Activated CD8-positive, alpha-beta memory T cell treated with anti-CD3 and anti-CD28 coated beads, Interleukin-2, amount 10 ng/mL, durations not matched to agents 7 days and 5 days (primary cell): Measurements from ENCODE around the gene IPO9. TPM values are rescaled to one million over a fixed set of nuclear protein-coding genes. Genes with fewer than 3 reads are reported as not detected.
"Not testable (repeated sequence)": the region's sequence is repeated elsewhere in the genome, so short reads cannot be mapped to it uniquely, and the experiment has no call there.

ENCODE experiments used
- ATAC-seq: fragments of 150-1000 bp; cut with Tn5 transposase; one replicate; pipeline ENCODE4 v1.10.0; 2021; ENCODE audit warnings: moderate library complexity
- CTCF ChIA-PET: fragments of 350-600 bp; sonication (Branson Sonifier 250); formaldehyde crosslinking; loops from one replicate; lab custom pipeline; 2021; ENCODE audit warnings: antibody characterized with exemption; lab: Charles Lee
- DNase-seq: peaks from one replicate; pipeline ENCODE4 v3.0.0-alpha.2; 2020
- H3K27ac Mint-ChIP-seq: one replicate; pipeline ENCODE4 v1.8.0; 2021; ENCODE audit warnings: mild to moderate bottlenecking, mixed read lengths
- H3K27me3 Mint-ChIP-seq: one replicate; pipeline ENCODE4 v1.8.0; 2021; ENCODE audit warnings: mixed read lengths
- H3K36me3 Mint-ChIP-seq: one replicate; pipeline ENCODE4 v1.8.0; 2021; ENCODE audit warnings: mild to moderate bottlenecking, mixed read lengths
- H3K4me1 Mint-ChIP-seq: one replicate; pipeline ENCODE4 v1.8.0; 2021; ENCODE audit warnings: mixed read lengths
- H3K4me3 Mint-ChIP-seq: one replicate; pipeline ENCODE4 v1.8.0; 2021; ENCODE audit warnings: mild to moderate bottlenecking, moderate library complexity, mixed read lengths
- H3K9me3 Mint-ChIP-seq: one replicate; pipeline ENCODE4 v1.8.0; 2022; ENCODE audit warnings: low read depth, mixed read lengths
- total RNA-seq, 2 experiments: library from RNA; stranded (reverse); gene quantifications; one replicate each; pipeline ENCODE4 v1.2.3, GENCODE V29; 2021

Gene IPO9
- total RNA-seq, 2 experiments from 2014 or later = 64.7 to 72.0 TPM

DNA sequence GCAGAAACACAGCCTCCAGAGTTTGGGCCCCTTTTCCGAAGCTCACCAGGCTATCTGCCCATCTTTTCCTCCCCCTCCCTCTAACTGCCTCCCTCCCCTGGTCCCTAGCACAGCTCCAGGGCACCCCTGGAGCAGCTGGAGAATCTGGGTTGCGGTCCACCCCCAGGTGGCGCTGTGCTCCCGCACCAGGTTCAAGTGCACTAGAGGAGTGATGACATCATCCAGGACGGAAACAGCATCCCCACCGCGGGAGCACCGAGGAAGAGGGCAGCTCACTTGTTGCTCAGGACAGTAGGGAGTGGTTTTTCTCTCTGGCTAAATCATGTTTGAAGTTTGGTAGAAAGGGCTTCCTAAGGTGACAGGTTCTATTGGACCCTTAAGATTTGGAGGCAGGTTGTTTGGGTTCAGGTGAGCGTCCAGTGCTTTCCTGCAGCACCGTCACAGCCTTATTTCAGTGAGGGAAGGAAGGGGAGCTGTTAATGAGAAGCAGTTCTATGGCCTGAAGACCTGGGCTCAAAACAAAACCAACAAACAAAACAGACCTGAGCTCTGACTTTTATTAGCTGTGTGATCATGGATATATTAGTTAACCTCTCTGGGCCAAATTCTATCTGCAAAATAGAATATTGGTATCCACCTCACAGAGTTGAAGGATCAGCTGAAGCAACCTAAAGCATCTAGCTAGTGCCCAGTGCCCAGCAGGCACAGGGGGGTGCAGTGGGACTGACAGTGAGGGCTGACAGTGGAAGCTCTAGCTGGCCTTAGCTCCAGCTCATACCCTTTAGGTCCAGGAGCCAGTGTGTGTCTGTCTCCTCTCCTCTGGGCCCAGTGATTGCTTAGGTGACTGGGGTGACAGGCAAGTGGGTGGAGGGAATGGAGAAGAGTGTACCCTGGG, 67.2 kb downstream of the IPO9 start:
- Mint-ChIP-seq H3K27ac (peak overlapping the region; percentile 80), H3K36me3 (no peaks in the 10 kb centered on the region), H3K9me3 (no peaks in the 10 kb centered on the region), H3K27me3 (peaks cover 19% of the 10 kb centered on the region), H3K4me1 (peaks cover 12% of the 10 kb centered on the region), H3K4me3 (peak overlapping the region; percentile 25)
- CTCF ChIA-PET = interaction anchor here (0.6 to 6.6 kb wide), 54 partner anchors 9 to 1531 kb away, joined by 3 to 157 read pairs (median 5); partner anchors contain the start of genes ELF3, LMOD1, RNPEP and TIMM17A
- DNase-seq = peak; percentile 92
- ATAC-seq = peak; percentile 97

DNA sequence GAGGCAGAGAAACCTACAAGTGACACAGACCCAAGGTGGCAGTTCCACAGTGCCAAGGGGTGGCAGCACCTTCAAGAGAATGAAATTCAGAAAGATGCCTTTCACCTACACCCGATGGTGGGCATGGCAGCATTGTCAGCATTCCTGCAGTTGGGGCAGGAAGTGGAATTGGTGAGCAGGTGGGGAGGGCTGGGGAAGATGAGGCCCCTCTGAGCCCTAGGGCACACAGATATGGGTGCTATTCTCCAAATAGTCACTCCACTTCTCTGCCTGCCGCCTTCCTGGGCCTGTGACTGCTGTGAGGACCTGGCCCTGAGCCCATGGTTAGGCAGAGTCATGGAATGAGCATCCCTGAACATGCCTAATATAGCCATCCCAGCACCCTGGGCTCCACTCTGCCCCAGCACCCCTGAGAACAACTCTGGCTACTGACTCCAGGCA, 68.0 kb downstream of the IPO9 start:
- CTCF ChIA-PET = interaction anchor here (0.6 to 6.6 kb wide), 30 partner anchors 8 to 1532 kb away, joined by 3 to 157 read pairs (median 7); partner anchors contain the start of genes RNPEP and TIMM17A
- Mint-ChIP-seq H3K4me3 (no peak overlapping the region), H3K4me1 (peaks cover 12% of the 10 kb centered on the region), H3K36me3 (no peaks in the 10 kb centered on the region), H3K27ac (no peak overlapping the region), H3K9me3 (no peaks in the 10 kb centered on the region), H3K27me3 (peaks cover 15% of the 10 kb centered on the region)
- no peak for DNase-seq
- no peak for ATAC-seq

DNA sequence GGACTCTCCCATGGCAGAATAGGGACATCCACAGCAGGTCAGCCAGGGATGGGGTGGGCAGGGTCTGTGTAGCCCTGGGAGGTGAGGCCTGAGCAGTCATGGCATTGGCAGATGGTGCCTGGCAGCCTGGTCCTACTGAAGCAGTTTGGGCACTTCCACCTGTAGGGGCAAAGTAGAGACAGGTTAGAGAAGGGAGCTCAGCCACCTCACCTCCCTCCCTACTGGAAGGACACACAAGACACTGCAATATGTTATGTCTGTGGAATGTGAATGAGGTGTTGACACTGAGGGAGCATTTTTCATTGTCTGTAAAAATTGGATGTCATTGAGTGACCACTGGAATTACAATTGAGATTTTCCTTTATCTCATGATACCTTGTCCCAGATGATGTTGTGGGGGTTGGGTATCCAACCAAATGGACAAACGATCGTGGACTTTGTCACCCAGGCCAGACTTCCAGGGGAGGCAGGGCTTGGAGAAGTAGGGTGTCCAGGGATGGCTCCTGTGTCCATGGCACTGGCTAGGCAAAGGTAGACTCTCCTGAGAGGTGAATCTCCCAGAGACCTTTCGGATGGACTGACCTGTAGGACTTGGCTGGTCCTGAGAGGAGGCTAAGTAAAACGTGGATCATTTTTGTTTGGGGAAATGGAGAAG, 69.4 kb downstream of the IPO9 start:
- Mint-ChIP-seq H3K9me3 (no peaks in the 10 kb centered on the region), H3K36me3 (no peaks in the 10 kb centered on the region), H3K27ac (no peak overlapping the region), H3K27me3 (peaks cover 12% of the 10 kb centered on the region), H3K4me1 (peaks cover 12% of the 10 kb centered on the region), H3K4me3 (no peak overlapping the region)
- ATAC-seq (no peak), DNase-seq (no peak)
- CTCF ChIA-PET = interaction anchor here (1.0 to 6.6 kb wide), 6 partner anchors 18 to 237 kb away, joined by 3 to 157 read pairs (median 4); no protein-coding TSS in a partner anchor

DNA sequence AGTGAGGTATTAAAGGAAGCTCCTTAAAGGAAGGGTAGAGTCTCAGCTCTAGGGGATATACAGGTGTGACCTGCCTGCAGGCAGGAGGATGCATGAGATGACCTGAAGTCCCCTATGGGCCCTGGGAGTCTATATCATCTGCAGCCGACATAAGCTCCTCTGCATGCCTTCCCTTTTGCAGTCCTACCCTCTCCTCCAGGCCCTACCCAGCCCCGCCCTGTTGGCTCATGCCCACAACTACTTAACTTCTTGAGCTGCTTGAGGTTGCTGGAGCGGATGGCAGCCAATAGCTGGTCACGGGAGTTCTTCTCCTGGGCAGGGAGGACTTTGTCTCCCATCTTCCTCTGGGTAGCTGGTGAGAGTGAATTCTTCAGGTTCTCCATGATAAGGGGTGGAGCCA, 70.0 kb downstream of the IPO9 start:
- H3K36me3 Mint-ChIP-seq = no peaks in the 10 kb centered on the region
- H3K27ac Mint-ChIP-seq = no peak overlapping the region
- DNase-seq (no peak), ATAC-seq (no peak)
- H3K27me3 Mint-ChIP-seq = peaks cover 16% of the 10 kb centered on the region
- CTCF ChIA-PET = interaction anchor here (0.6 to 6.6 kb wide), 3 partner anchors 63 to 100 kb away, joined by 4 to 157 read pairs (median 37); no protein-coding TSS in a partner anchor
- peaks cover 12% of the 10 kb centered on the region for H3K4me1 Mint-ChIP-seq
- no peaks in the 10 kb centered on the region for H3K9me3 Mint-ChIP-seq
- no peak overlapping the region for H3K4me3 Mint-ChIP-seq

DNA sequence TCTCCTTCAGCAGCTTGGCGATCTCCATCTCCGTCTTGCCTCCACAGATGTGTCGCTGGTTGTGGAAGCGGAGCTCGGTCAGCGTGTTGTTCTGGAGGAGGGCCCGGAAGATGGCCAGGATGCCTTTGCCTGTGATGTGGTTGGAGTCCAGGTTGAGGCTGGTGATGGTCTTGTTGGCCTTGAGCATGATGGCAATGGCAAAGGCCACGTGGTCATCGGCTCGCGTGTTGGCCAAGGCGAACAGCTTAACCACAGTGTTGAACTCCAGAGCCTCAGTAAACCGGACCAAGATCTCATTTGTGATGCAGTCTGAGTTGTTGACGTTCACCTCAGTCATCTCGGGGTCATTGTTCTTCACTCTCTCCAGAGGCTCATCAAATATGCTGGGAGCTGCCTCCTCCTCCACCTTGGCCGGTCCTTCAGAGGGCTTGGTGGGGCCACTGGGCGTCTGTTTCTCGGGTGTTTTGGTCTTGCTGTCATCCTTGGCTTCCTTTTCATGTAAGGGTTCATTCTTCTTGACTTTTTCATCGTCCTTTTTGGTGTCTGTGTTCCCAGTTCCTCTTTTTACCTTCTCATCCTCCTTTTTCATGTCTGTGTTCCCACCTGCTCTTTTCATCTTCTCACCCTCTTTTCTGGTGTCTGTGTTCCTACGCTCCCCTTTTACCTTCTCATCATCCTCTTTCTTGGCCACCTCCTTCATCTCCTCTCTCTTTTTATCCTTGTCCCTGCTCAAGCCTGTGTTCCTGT, 70.9 kb downstream of the IPO9 start:
- Mint-ChIP-seq H3K36me3 (no peaks in the 10 kb centered on the region), H3K27ac (no peak overlapping the region), H3K4me3 (no peak overlapping the region), H3K27me3 (peaks cover 21% of the 10 kb centered on the region), H3K9me3 (no peaks in the 10 kb centered on the region), H3K4me1 (peaks cover 13% of the 10 kb centered on the region)
- DNase-seq (no peak), ATAC-seq (no peak)
- CTCF ChIA-PET = interaction anchor here (1.5 to 6.6 kb wide), 2 partner anchors 73 to 74 kb away, joined by 3 to 157 read pairs; no protein-coding TSS in a partner anchor

DNA sequence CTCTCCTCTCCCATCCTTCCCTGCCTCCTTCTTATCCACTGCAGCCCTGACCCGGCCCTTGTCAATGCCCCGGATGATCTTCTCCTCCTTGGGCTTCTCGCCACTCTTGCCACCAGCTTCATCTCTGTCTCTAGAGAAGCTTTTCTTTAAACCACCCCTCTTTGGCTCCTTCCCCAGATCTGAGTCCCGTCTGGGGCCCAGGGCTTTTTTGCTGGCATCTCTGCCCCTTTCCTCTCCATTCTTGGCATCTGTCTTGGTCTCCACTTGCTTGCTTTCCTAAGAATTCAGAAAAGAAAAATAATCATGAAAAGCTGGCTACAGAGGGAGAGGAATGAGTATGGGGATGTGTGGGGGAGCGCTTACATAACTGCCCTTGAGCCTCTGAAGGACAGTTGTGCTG, 71.5 kb downstream of the IPO9 start:
- ATAC-seq = no peak
- Mint-ChIP-seq H3K27ac (no peak overlapping the region), H3K36me3 (no peaks in the 10 kb centered on the region), H3K27me3 (peaks cover 21% of the 10 kb centered on the region), H3K9me3 (no peaks in the 10 kb centered on the region), H3K4me1 (peaks cover 20% of the 10 kb centered on the region), H3K4me3 (no peak overlapping the region)
- CTCF ChIA-PET = interaction anchor here (1.5 kb wide), 1 partner anchor 72 kb away, joined by 3 read pairs; no protein-coding TSS in a partner anchor
- DNase-seq = no peak

DNA sequence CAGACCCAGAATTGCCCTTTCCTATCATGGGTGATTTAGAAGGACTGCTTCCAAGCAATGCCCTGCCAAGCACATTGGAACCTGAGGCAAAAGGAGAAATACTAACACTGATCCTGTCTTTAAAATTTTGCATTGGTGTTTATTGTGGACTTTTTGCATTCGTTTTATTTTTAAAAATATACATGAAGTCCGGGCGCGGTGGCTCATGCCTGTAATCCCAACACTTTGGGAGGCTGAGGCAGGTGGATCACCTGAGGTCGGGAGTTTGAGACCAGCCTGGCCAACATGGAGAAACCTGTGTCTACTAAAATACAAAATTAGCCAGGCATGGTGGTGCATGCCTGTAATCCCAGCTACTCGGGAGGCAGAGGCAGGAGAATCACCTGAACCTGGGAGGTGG, 72.1 kb downstream of the IPO9 start:
- CTCF ChIA-PET = interaction anchor here (1.5 kb wide), 1 partner anchor 72 kb away, joined by 3 read pairs; no protein-coding TSS in a partner anchor
- DNase-seq, H3K4me3 Mint-ChIP-seq, H3K9me3 Mint-ChIP-seq, H3K27ac Mint-ChIP-seq, H3K36me3 Mint-ChIP-seq, ATAC-seq: not testable (repeated sequence)
- Mint-ChIP-seq H3K4me1 (peaks cover 22% of the 10 kb centered on the region), H3K27me3 (peaks cover 21% of the 10 kb centered on the region)

DNA sequence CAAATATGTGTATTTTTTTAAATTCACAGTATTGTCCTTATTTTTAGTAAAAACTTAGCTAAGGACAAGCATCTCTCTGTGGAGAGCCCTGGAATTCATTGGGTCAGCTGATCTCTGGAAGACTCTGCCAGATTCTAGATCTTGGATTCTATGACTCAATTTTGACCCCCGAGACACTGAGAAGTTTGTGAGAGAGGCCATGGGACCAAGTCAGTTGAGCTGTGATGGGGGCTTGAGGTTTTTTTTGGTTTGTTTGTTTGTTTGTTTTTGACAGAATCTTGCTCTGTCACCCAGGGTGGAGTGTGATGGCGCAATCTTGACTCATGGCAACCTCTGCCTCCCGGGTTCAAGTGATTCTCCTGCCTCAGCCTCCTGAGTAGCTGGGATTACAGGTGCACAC, 73.2 kb downstream of the IPO9 start:
- H3K9me3 Mint-ChIP-seq = no peaks in the 10 kb centered on the region
- CTCF ChIA-PET = interaction anchor here (1.5 to 1.8 kb wide), 3 partner anchors 10 to 73 kb away, joined by 3 to 8 read pairs (median 4); partner anchors contain the start of gene IPO9
- no peak overlapping the region for H3K4me3 Mint-ChIP-seq
- no peak overlapping the region for H3K27ac Mint-ChIP-seq
- H3K4me1 Mint-ChIP-seq = peaks cover 16% of the 10 kb centered on the region
- no peak for ATAC-seq
- H3K36me3 Mint-ChIP-seq = no peaks in the 10 kb centered on the region
- peaks cover 21% of the 10 kb centered on the region for H3K27me3 Mint-ChIP-seq
- no peak for DNase-seq

DNA sequence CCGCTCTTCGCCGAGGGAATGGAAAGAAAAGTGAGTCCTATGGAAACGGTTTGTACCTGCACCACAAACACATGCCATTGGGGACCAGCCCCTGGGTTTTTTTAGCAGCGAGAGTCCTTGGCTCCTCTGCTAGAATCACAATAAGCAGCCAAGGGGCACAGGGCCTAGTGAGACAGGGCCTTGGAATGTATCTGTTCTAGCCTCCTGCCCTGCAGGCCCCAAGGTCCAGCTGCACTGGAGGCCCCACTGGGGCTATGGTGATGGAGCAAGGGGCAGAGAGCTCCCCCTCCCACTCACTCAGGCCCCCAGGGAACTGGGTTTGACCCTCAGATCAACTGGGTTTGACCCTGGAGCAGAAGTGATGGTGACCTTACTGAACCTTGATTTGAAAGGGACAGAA, 74.2 kb downstream of the IPO9 start:
- CTCF ChIA-PET = interaction anchor here (1.0 to 4.1 kb wide), 5 partner anchors 7 to 74 kb away, joined by 3 to 18 read pairs (median 4); partner anchors contain the start of gene IPO9
- H3K36me3 Mint-ChIP-seq = no peaks in the 10 kb centered on the region

DNA sequence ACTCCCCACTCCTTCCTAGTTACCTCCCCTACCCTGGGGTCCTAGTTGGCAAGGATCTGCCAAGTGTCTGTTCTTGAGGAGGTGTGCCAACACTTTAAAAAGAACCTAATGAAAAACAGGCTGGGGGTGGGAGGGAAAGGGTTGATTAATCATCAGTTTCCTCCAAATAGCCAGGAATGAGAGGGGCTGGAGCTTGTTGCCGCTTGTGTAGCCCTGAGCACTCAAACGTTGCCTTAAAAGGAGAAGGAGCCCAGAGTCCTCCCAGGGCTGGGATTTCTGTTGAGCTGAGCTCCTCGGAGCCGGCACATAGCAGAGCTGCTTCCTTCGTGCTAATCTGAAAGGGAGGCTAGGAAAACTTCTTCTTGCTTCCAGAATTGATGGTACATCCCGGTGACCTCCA, 75.6 kb downstream of the IPO9 start:
- DNase-seq = no peak
- CTCF ChIA-PET = interaction anchor here (4.1 kb wide), 1 partner anchor 9 kb away, joined by 18 read pairs; no protein-coding TSS in a partner anchor
- no peak overlapping the region for H3K27ac Mint-ChIP-seq
- no peaks in the 10 kb centered on the region for H3K36me3 Mint-ChIP-seq
- peaks cover 16% of the 10 kb centered on the region for H3K4me1 Mint-ChIP-seq
- no peak for ATAC-seq
- no peak overlapping the region for H3K4me3 Mint-ChIP-seq
- H3K9me3 Mint-ChIP-seq = no peaks in the 10 kb centered on the region
- peaks cover 25% of the 10 kb centered on the region for H3K27me3 Mint-ChIP-seq

More for the DNA sequence above, 74.2 kb downstream of the IPO9 start:
- DNase-seq (no peak), ATAC-seq (no peak)
- no peaks in the 10 kb centered on the region for H3K9me3 Mint-ChIP-seq
- peaks cover 21% of the 10 kb centered on the region for H3K27me3 Mint-ChIP-seq
- no peak overlapping the region for H3K4me3 Mint-ChIP-seq
- no peak overlapping the region for H3K27ac Mint-ChIP-seq
- peaks cover 16% of the 10 kb centered on the region for H3K4me1 Mint-ChIP-seq

DNA sequence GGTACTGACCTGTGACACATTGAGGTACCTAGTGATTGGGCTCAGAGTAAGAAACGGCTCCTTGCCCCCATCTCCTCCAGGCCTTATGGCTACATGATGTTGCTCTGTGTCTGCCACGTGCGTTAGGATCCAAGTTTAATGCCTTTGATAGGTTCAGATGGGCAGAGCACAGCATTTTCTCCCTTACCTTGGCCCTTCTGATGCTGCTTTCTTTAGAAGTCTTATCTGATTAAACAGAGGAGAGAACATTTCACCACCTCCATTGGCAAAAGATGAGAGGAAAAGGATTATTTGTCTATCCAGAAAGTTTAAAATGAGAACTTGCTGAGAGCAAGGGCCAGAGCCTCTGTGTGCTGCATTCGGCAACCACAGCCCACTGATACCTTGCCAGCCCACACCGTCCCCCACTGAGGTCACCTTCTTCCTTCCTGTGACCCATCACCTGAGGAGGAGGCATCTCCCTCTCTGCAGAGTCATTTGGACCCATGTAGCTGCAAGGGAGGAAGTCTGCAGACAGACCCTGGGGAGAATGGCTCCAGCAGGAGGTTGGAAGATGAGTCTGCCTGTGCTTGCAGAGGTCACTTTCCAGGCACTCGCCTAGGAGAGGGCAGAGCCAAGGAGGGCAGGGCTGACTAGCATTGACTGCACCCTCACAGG, 76.4 kb downstream of the IPO9 start:
- Mint-ChIP-seq H3K4me1 (peaks cover 16% of the 10 kb centered on the region), H3K4me3 (no peak overlapping the region), H3K27me3 (peaks cover 22% of the 10 kb centered on the region), H3K9me3 (no peaks in the 10 kb centered on the region), H3K27ac (no peak overlapping the region), H3K36me3 (no peaks in the 10 kb centered on the region)
- ATAC-seq (peak; percentile 68), DNase-seq (peak; percentile 74)
- CTCF ChIA-PET = interaction anchor here (1.3 to 4.1 kb wide), 2 partner anchors 10 to 94 kb away, joined by 5 to 18 read pairs; no protein-coding TSS in a partner anchor

DNA sequence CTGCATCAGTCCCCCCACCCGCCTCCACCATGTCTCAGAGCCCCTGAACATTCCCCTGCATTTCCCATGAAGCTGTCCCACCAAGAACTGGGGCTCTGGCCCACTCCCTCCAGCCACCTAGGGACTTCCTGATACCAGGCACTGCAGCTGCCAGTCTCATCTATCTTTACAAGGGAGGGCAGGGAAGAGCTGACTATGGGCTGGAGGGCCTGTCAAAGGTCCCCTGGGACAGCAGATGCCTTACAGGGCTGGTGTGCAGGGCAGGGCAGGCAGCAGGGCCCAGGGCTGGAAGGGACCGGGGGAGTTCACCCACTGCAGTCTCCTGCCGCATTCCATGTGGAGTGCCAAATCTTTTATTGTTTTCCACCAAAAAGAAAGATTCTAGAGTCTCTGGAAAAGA, 77.4 kb downstream of the IPO9 start:
- Mint-ChIP-seq H3K4me1 (peaks cover 16% of the 10 kb centered on the region), H3K27ac (no peak overlapping the region), H3K36me3 (no peaks in the 10 kb centered on the region), H3K27me3 (peaks cover 21% of the 10 kb centered on the region), H3K9me3 (no peaks in the 10 kb centered on the region), H3K4me3 (no peak overlapping the region)
- ATAC-seq (no peak), DNase-seq (no peak)
- CTCF ChIA-PET = interaction anchor here (1.3 to 4.1 kb wide), 2 partner anchors 11 to 93 kb away, joined by 5 to 18 read pairs; no protein-coding TSS in a partner anchor
